HepG2 (cell line): ENCODE measurements around the gene NPSR1. TPM values are rescaled to one million over a fixed set of nuclear protein-coding genes. Genes with fewer than 3 reads are reported as not detected.

Experiments used
- ATAC-seq: fragments of 200-7000 bp; cut with Tn5 transposase; 3 replicates; pipeline ENCODE4 v1.9.1; 2020; ENCODE audit warnings: mild to moderate bottlenecking, moderate library complexity
- BruUV-seq: library from RNA; stranded (reverse); fragments of 400-500 nt; replicated peaks from 2 replicates; lab custom pipeline; 2021; lab: Mats Ljungman, UMichigan
- CTCF ChIA-PET: fragments of 300-600 bp; formaldehyde crosslinking; extraction: SDS; loops from one replicate; lab custom pipeline; 2021; ENCODE audit warnings: low total read pairs, inconsistent platforms, low intra/inter-chr PET ratio; lab: Yijun Ruan, JAX
- POLR2A ChIA-PET: fragments of 350-600 bp; sonication (Branson Sonifier 250); formaldehyde crosslinking; loops from one replicate; lab custom pipeline; 2020; ENCODE audit warnings: antibody characterized with exemption, inconsistent platforms; lab: Yijun Ruan, JAX
- DNase-seq: peaks from one replicate; pipeline ENCODE4 v3.0.0-alpha.2; 2015; ENCODE audit warnings: low spot score
- FAIRE-seq: peaks from 3 replicates; lab custom pipeline; 2011; peaks lifted over from hg19 to GRCh38; lab: Jason Lieb, UNC
- H2AFZ ChIP-seq: one replicate; pipeline ENCODE4 v1.6.1; 2011; ENCODE audit warnings: low read length, inconsistent platforms
- H3K27ac ChIP-seq: fragments of 300-600 bp; 3 replicates; pipeline ENCODE4 v1.8.0; 2011; ENCODE audit warnings: mixed run types, mild to moderate bottlenecking, mixed read lengths, low read length, inconsistent platforms; ENCODE audit not compliant: insufficient read depth; ENCODE audit errors: extremely low read length
- H3K27me3 ChIP-seq, 2 experiments: fragments of 200-600 bp in 1 of 2; 2 replicates in 1 of 2; 3 replicates in 1 of 2; pipeline versions ENCODE4 v1.6.0 to v1.8.0; 2011; ENCODE audit warnings: low read length in 2 of 2, mild to moderate bottlenecking in 2 of 2, moderate library complexity in 2 of 2, inconsistent platforms in 1 of 2; ENCODE audit not compliant: insufficient read depth in 2 of 2, control insufficient read depth in 1 of 2
- H3K36me3 ChIP-seq, 2 experiments: fragments of 200-600 bp in 1 of 2; replicated peaks in 1 of 2; 2 replicates in 1 of 2; 3 replicates in 1 of 2; pipeline versions ENCODE4 v1.5.1 to v1.8.0; 2011; ENCODE audit warnings: low read length in 2 of 2, inconsistent platforms in 1 of 2; ENCODE audit not compliant: insufficient read depth in 2 of 2, control insufficient read depth in 1 of 2
- H3K4me1 ChIP-seq: 2 replicates; pipeline ENCODE4 v1.5.1; 2012; ENCODE audit warnings: low read length, inconsistent platforms; ENCODE audit not compliant: insufficient read depth
- H3K4me2 ChIP-seq: 2 replicates; pipeline ENCODE4 v1.6.0; 2011; ENCODE audit warnings: low read depth, low read length, inconsistent platforms
- H3K4me3 ChIP-seq, 3 experiments: fragments of 200-600 bp in 1 of 3; sonication (generic), shearing (Covaris generic) in 1 of 3; replicated peaks in 1 of 3; 2 replicates each; pipeline ENCODE4 v1.5.1; 2011 to 2016; ENCODE audit warnings: low read length in 3 of 3, inconsistent platforms in 2 of 3, low read depth in 2 of 3, mild to moderate bottlenecking in 2 of 3, control low read depth in 1 of 3, mixed read lengths in 1 of 3; ENCODE audit not compliant: insufficient read depth in 1 of 3
- H3K79me2 ChIP-seq: one replicate; pipeline ENCODE4 v1.6.1; 2011; ENCODE audit warnings: low read length, inconsistent platforms; ENCODE audit not compliant: insufficient read depth
- H3K9ac ChIP-seq: 2 replicates; pipeline ENCODE4 v1.6.0; 2011; ENCODE audit warnings: mild to moderate bottlenecking, low read depth, low read length, inconsistent platforms; ENCODE audit not compliant: insufficient read depth
- H3K9me3 ChIP-seq: 2 replicates; pipeline ENCODE4 v1.5.1; 2012; ENCODE audit warnings: mild to moderate bottlenecking, low read length
- H4K20me1 ChIP-seq: 2 replicates; pipeline ENCODE4 v1.6.0; 2011; ENCODE audit warnings: inconsistent platforms, mild to moderate bottlenecking, low read length, moderate library complexity; ENCODE audit not compliant: insufficient read depth
- ASH2L ChIP-seq: fragments of 300-600, 200-600 bp; sonication (generic); IDR thresholded peaks from 2 replicates; pipeline ENCODE4 v1.7.0; 2017; ENCODE audit warnings: low read depth, mild to moderate bottlenecking, moderate library complexity, mixed read lengths, low read length; ENCODE audit not compliant: insufficient read length
- EP300 ChIP-seq, 3 experiments: sonication (generic) in 1 of 3; formaldehyde crosslinking in 1 of 3; IDR thresholded peaks; 2 replicates each; pipeline versions ENCODE4 v1.5.1 to v1.6.1; 2011 to 2020; ENCODE audit warnings: low read depth in 2 of 3, low read length in 2 of 3, borderline replicate concordance in 1 of 3, improper control_type of control experiment in 1 of 3, mild to moderate bottlenecking in 1 of 3, missing genetic modification reagents in 1 of 3, moderate library complexity in 1 of 3
- FLYWCH1 ChIP-seq: sonication (generic); formaldehyde crosslinking; IDR thresholded peaks from 2 replicates; pipeline ENCODE4 v1.8.1; 2023; ENCODE audit warnings: mild to moderate bottlenecking, missing genetic modification reagents
- MBNL3 ChIP-seq: fragments of 250-450 bp; sonication (Bioruptor Pico); conservative IDR thresholded peaks from 2 replicates; pipeline ENCODE4 v1.8.0; 2022; ENCODE audit warnings: mild to moderate bottlenecking, inconsistent platforms
- STAT6 ChIP-seq: sonication (generic); formaldehyde crosslinking; IDR thresholded peaks from 2 replicates; pipeline ENCODE4 v1.4.0; 2020; ENCODE audit warnings: missing genetic modification reagents, mild to moderate bottlenecking, borderline replicate concordance
- TFAP4 ChIP-seq: sonication (generic); IDR thresholded peaks from 2 replicates; pipeline ENCODE4 v1.6.1; 2016; ENCODE audit warnings: low read depth, borderline replicate concordance
- TOPORS ChIP-seq: sonication (generic); formaldehyde crosslinking; IDR thresholded peaks from 2 replicates; pipeline ENCODE4 v1.8.0; 2023; ENCODE audit warnings: mild to moderate bottlenecking, missing genetic modification reagents
- ZNF180 ChIP-seq: sonication (generic); formaldehyde crosslinking; IDR thresholded peaks from 2 replicates; pipeline ENCODE4 v1.4.0; 2020; ENCODE audit warnings: low read depth, missing genetic modification reagents, borderline replicate concordance
- ZNF615 ChIP-seq: sonication (generic); formaldehyde crosslinking; IDR thresholded peaks from 2 replicates; pipeline ENCODE4 v1.5.0; 2020; ENCODE audit warnings: mild to moderate bottlenecking, missing genetic modification reagents, borderline replicate concordance
- WGBS: methylation state at CpG from one replicate; pipeline ENCODE4 v1.1.6; 2017; ENCODE audit warnings: low lambda C conversion rate; 5-methylcytosine and 5-hydroxymethylcytosine counted together
- in situ Hi-C: cut with HindIII; loops from 2 replicates; pipeline ENCODE4 v1.10.0; 2017; ENCODE audit warnings: low pct_unique_long_range_greater_than_20kb; ENCODE audit not compliant: extremely low pct_ligation_motif_present
- intact Hi-C: fragments of 100-400 bp; cut with micrococcal nuclease; formaldehyde crosslinking; loops from one replicate; pipeline ENCODE4 v1.10.0; 2022; ENCODE audit not compliant: unreplicated experiment
- polyA plus RNA-seq, 8 experiments: library from polyadenylated mRNA; depleted of rRNA in 3 of 8; stranded (reverse) in 7 of 8; unstranded in 1 of 8; fragments of >200 nt; fragmentation: Illumina TruSeq in 4 of 8; extraction: Trizol in 4 of 8; gene quantifications; 2 replicates each; pipeline versions ENCODE4 v1.2.1 to v1.2.3, GENCODE V29; 2011 to 2016; ENCODE audit warnings: low read depth in 4 of 8, missing spikeins in 1 of 8, mixed read lengths in 1 of 8; ENCODE audit not compliant: insufficient read depth in 1 of 8
- total RNA-seq, 5 experiments: library from RNA; depleted of rRNA; stranded (reverse); fragments of >200 nt; fragmentation: Illumina TruSeq; extraction: Trizol; gene quantifications; 2 replicates each; pipeline ENCODE4 v1.2.3, GENCODE V29; 2016; ENCODE audit warnings: low read depth in 1 of 5
- TF ChIP-seq, protein P1 (sequence below): sonication (generic); formaldehyde crosslinking; IDR thresholded peaks from 2 replicates; pipeline ENCODE4 v1.4.0; 2020; ENCODE audit warnings: mild to moderate bottlenecking, low read depth, missing genetic modification reagents
- TF ChIP-seq, protein P2 (sequence below): sonication (generic); formaldehyde crosslinking; IDR thresholded peaks from 2 replicates; pipeline ENCODE4 v1.5.1; 2020; ENCODE audit warnings: missing genetic modification reagents, mild to moderate bottlenecking, borderline replicate concordance

Gene NPSR1
- total and polyA plus RNA-seq, 2 of the 13 experiments (the other 11 are each of a cell fraction or from before 2014, with no cell fraction given), result not detected

GRCh38 chr7:34832020-34832419, 174.0 kb downstream of the NPSR1 start (continued):
- no peak for TF ChIP-seq STAT6 (CRISPR knock-in tag)
- no peak for TF ChIP-seq ASH2L
- TF ChIP-seq, protein P1, sequence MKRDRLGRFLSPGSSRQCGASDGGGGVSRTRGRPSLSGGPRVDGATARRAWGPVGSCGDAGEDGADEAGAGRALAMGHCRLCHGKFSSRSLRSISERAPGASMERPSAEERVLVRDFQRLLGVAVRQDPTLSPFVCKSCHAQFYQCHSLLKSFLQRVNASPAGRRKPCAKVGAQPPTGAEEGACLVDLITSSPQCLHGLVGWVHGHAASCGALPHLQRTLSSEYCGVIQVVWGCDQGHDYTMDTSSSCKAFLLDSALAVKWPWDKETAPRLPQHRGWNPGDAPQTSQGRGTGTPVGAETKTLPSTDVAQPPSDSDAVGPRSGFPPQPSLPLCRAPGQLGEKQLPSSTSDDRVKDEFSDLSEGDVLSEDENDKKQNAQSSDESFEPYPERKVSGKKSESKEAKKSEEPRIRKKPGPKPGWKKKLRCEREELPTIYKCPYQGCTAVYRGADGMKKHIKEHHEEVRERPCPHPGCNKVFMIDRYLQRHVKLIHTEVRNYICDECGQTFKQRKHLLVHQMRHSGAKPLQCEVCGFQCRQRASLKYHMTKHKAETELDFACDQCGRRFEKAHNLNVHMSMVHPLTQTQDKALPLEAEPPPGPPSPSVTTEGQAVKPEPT, result no peak
- TF ChIP-seq, all 625 proteins: peak for 0

DNA sequence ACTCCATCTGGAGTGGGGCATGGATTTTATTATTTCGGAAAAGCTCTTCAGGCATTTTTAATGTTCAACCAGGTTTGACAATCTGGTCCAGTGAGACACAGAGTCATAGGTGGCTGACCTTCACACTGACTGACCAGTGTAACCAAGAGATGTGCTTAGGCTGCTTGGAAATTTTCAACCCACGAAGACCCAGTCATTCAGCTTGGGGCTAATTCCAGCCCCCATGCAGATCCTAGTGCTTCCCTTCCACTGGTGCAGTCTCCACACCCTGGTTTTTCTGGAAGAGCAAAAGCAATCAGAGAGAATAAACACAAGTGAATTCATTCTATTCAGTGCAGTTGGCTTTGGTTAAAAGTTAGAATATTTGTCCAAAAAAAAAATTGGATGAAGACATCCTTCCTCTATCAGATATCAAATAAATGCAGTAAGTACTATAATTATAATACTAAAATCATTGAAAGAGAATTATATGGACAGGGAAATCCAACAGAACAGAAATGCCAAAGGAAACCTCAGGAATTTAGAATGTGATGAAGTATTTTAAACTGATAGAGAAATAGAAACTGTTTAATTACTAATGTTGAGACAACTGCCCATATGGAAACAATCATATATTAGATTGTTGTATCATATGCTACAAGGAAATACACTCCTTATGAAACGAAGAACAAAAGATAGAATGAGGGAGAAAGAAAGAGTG, 178.0 kb downstream of the NPSR1 start:
- in situ Hi-C loops, result no loop called here
- H4K20me1 ChIP-seq, result no peaks in the 10 kb centered on the region
- no peak overlapping the region for H2AFZ ChIP-seq
- H3K4me1 ChIP-seq, result peaks cover 11% of the 10 kb centered on the region; the same call in 1 of the 2 replicates
- WGBS, result 0% methylated on average over 2 of the region's 3 CpGs
- no peaks in the 10 kb centered on the region for H3K36me3 ChIP-seq
- no peak overlapping the region for H3K4me2 ChIP-seq
- CTCF ChIA-PET, result no interaction called here
- no peaks in the 10 kb centered on the region for H3K79me2 ChIP-seq
- intact Hi-C loops, result no loop called here
- BruUV-seq, result no TSS peak
- POLR2A ChIA-PET, result no interaction called here
- peaks cover 0 to 7% of the 10 kb centered on the region in 2 experiments; a peak in 1 of 5 replicates for H3K27me3 ChIP-seq
- H3K9me3 ChIP-seq, result no peaks in the 10 kb centered on the region
- no peak overlapping the region for H3K9ac ChIP-seq
- H3K27ac ChIP-seq, result no peak overlapping the region
- no peak overlapping the region for H3K4me3 ChIP-seq
- DNase-seq, result no peak
- ATAC-seq, result no peak
- no peak for FAIRE-seq
- TF ChIP-seq MBNL3 (CRISPR knock-in tag) (no peak), TFAP4 (no peak), FLYWCH1 (CRISPR knock-in tag) (no peak), ZNF180 (CRISPR knock-in tag) (no peak), TOPORS (CRISPR knock-in tag) (no peak), ZNF615 (CRISPR knock-in tag) (no peak), EP300 (IDR thresholded peaks at IDR 0.05; ENCODE audit: low read depth in 2 of 2, low read length in 2 of 2) (no peak), EP300 (CRISPR knock-in tag; IDR thresholded peaks at IDR 0.05; ENCODE audit: borderline replicate concordance) (no peak)
- TF ChIP-seq, protein P2, sequence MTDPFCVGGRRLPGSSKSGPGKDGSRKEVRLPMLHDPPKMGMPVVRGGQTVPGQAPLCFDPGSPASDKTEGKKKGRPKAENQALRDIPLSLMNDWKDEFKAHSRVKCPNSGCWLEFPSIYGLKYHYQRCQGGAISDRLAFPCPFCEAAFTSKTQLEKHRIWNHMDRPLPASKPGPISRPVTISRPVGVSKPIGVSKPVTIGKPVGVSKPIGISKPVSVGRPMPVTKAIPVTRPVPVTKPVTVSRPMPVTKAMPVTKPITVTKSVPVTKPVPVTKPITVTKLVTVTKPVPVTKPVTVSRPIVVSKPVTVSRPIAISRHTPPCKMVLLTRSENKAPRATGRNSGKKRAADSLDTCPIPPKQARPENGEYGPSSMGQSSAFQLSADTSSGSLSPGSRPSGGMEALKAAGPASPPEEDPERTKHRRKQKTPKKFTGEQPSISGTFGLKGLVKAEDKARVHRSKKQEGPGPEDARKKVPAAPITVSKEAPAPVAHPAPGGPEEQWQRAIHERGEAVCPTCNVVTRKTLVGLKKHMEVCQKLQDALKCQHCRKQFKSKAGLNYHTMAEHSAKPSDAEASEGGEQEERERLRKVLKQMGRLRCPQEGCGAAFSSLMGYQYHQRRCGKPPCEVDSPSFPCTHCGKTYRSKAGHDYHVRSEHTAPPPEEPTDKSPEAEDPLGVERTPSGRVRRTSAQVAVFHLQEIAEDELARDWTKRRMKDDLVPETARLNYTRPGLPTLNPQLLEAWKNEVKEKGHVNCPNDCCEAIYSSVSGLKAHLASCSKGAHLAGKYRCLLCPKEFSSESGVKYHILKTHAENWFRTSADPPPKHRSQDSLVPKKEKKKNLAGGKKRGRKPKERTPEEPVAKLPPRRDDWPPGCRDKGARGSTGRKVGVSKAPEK (CRISPR knock-in tag), result no peak
